Measurements from ENCODE around the gene DNAJC19. TPM values are rescaled to one million over a fixed set of nuclear protein-coding genes. Genes with fewer than 3 reads are reported as not detected.

Gene DNAJC19
- 30.4 and 31.0 TPM in 2 replicates for total RNA-seq

GRCh38 chr3:180989291-180990163, at the start of gene DNAJC19:
Gene DNAJC19 (minus strand): TSS chr3:180989736. CDS start chr3:180989602, 134 bp downstream.

Other genes with a start within 250 kb of the DNAJC19 start
- 228 and 236 TPM in 2 replicates for gene FXR1, start 77.1 kb downstream of the DNAJC19 start, total RNA-seq